ENCODE data around the gene MYCL.

Gene MYCL

GRCh38 chr1:39936724-39937491 is 35.2 kb upstream of the MYCL start:
- Histone ChIP-seq H3K4me3 (ENCODE audit: insufficient read depth, low read depth, low read length, poor library complexity, severe bottlenecking) (no peak overlapping the region), H3K4me1 (ENCODE audit: control insufficient read depth, insufficient read depth, low read length, poor library complexity, severe bottlenecking) (no peaks in the 10 kb centered on the region), H3K36me3 (ENCODE audit: control insufficient read depth, insufficient read depth, low read length) (no peaks in the 10 kb centered on the region), H3K9me3 (ENCODE audit: control insufficient read depth, low read length) (no peaks in the 10 kb centered on the region), H3K27ac (ENCODE audit: insufficient read depth, low read length, poor library complexity, severe bottlenecking) (no peak overlapping the region), H3K27me3 (replicated peaks; ENCODE audit: control insufficient read depth, insufficient read depth, low read length, poor library complexity, severe bottlenecking) (no peaks in the 10 kb centered on the region)
- no peak for DNase-seq

- DNase-seq = no peak
- no peaks in the 10 kb centered on the region for H3K27me3 ChIP-seq (replicated peaks; ENCODE audit: control insufficient read depth, insufficient read depth, low read length, poor library complexity, severe bottlenecking)
- H3K27ac ChIP-seq (ENCODE audit: insufficient read depth, low read length, poor library complexity, severe bottlenecking) = no peak overlapping the region
- H3K4me3 ChIP-seq (ENCODE audit: insufficient read depth, low read depth, low read length, poor library complexity, severe bottlenecking) = no peak overlapping the region
- no peaks in the 10 kb centered on the region for H3K9me3 ChIP-seq (ENCODE audit: control insufficient read depth, low read length)
- no peaks in the 10 kb centered on the region for H3K4me1 ChIP-seq (ENCODE audit: control insufficient read depth, insufficient read depth, low read length, poor library complexity, severe bottlenecking)
- H3K36me3 ChIP-seq (ENCODE audit: control insufficient read depth, insufficient read depth, low read length) = no peaks in the 10 kb centered on the region
Observed at GRCh38 chr1:39933956-39934941, 32.5 kb upstream of the MYCL start.

- H3K4me1 ChIP-seq (ENCODE audit: control insufficient read depth, insufficient read depth, low read length, poor library complexity, severe bottlenecking) = no peaks in the 10 kb centered on the region
- no peak for DNase-seq
- no peak overlapping the region for H3K4me3 ChIP-seq (ENCODE audit: insufficient read depth, low read depth, low read length, poor library complexity, severe bottlenecking)
- no peak overlapping the region for H3K27ac ChIP-seq (ENCODE audit: insufficient read depth, low read length, poor library complexity, severe bottlenecking)
- H3K27me3 ChIP-seq (replicated peaks; ENCODE audit: control insufficient read depth, insufficient read depth, low read length, poor library complexity, severe bottlenecking) = no peaks in the 10 kb centered on the region
- H3K9me3 ChIP-seq (ENCODE audit: control insufficient read depth, low read length) = no peaks in the 10 kb centered on the region
- H3K36me3 ChIP-seq (ENCODE audit: control insufficient read depth, insufficient read depth, low read length) = no peaks in the 10 kb centered on the region
Observed at GRCh38 chr1:39928809-39929587, 27.3 kb upstream of the MYCL start.

GRCh38 chr1:39927538-39927937 is 25.8 kb upstream of the MYCL start:
- H3K9me3 ChIP-seq (ENCODE audit: control insufficient read depth, low read length) = no peaks in the 10 kb centered on the region
- no peak overlapping the region for H3K4me3 ChIP-seq (ENCODE audit: insufficient read depth, low read depth, low read length, poor library complexity, severe bottlenecking)
- H3K36me3 ChIP-seq (ENCODE audit: control insufficient read depth, insufficient read depth, low read length) = no peaks in the 10 kb centered on the region
- H3K4me1 ChIP-seq (ENCODE audit: control insufficient read depth, insufficient read depth, low read length, poor library complexity, severe bottlenecking) = no peaks in the 10 kb centered on the region
- H3K27ac ChIP-seq (ENCODE audit: insufficient read depth, low read length, poor library complexity, severe bottlenecking) = no peak overlapping the region
- no peak for DNase-seq
- no peaks in the 10 kb centered on the region for H3K27me3 ChIP-seq (replicated peaks; ENCODE audit: control insufficient read depth, insufficient read depth, low read length, poor library complexity, severe bottlenecking)

- no peak overlapping the region for H3K4me3 ChIP-seq (ENCODE audit: insufficient read depth, low read depth, low read length, poor library complexity, severe bottlenecking)
- no peaks in the 10 kb centered on the region for H3K4me1 ChIP-seq (ENCODE audit: control insufficient read depth, insufficient read depth, low read length, poor library complexity, severe bottlenecking)
- no peaks in the 10 kb centered on the region for H3K9me3 ChIP-seq (ENCODE audit: control insufficient read depth, low read length)
- no peaks in the 10 kb centered on the region for H3K36me3 ChIP-seq (ENCODE audit: control insufficient read depth, insufficient read depth, low read length)
- H3K27me3 ChIP-seq (replicated peaks; ENCODE audit: control insufficient read depth, insufficient read depth, low read length, poor library complexity, severe bottlenecking) = no peaks in the 10 kb centered on the region
- H3K27ac ChIP-seq (ENCODE audit: insufficient read depth, low read length, poor library complexity, severe bottlenecking) = no peak overlapping the region
- DNase-seq = no peak
Observed at GRCh38 chr1:39926820-39927219, 25.1 kb upstream of the MYCL start.

GRCh38 chr1:39926343-39926793 is 24.7 kb upstream of the MYCL start:
- H3K9me3 ChIP-seq (ENCODE audit: control insufficient read depth, low read length) = no peaks in the 10 kb centered on the region
- H3K27me3 ChIP-seq (replicated peaks; ENCODE audit: control insufficient read depth, insufficient read depth, low read length, poor library complexity, severe bottlenecking) = no peaks in the 10 kb centered on the region
- DNase-seq = no peak
- no peaks in the 10 kb centered on the region for H3K36me3 ChIP-seq (ENCODE audit: control insufficient read depth, insufficient read depth, low read length)
- H3K4me3 ChIP-seq (ENCODE audit: insufficient read depth, low read depth, low read length, poor library complexity, severe bottlenecking) = no peak overlapping the region
- H3K27ac ChIP-seq (ENCODE audit: insufficient read depth, low read length, poor library complexity, severe bottlenecking) = no peak overlapping the region
- H3K4me1 ChIP-seq (ENCODE audit: control insufficient read depth, insufficient read depth, low read length, poor library complexity, severe bottlenecking) = no peaks in the 10 kb centered on the region

- no peak for DNase-seq
- Histone ChIP-seq H3K36me3 (ENCODE audit: control insufficient read depth, insufficient read depth, low read length) (no peaks in the 10 kb centered on the region), H3K27me3 (replicated peaks; ENCODE audit: control insufficient read depth, insufficient read depth, low read length, poor library complexity, severe bottlenecking) (no peaks in the 10 kb centered on the region), H3K4me1 (ENCODE audit: control insufficient read depth, insufficient read depth, low read length, poor library complexity, severe bottlenecking) (no peaks in the 10 kb centered on the region), H3K27ac (ENCODE audit: insufficient read depth, low read length, poor library complexity, severe bottlenecking) (no peak overlapping the region), H3K9me3 (ENCODE audit: control insufficient read depth, low read length) (no peaks in the 10 kb centered on the region), H3K4me3 (ENCODE audit: insufficient read depth, low read depth, low read length, poor library complexity, severe bottlenecking) (no peak overlapping the region)
Observed at GRCh38 chr1:39925721-39926342, 24.1 kb upstream of the MYCL start.

- Histone ChIP-seq H3K9me3 (ENCODE audit: control insufficient read depth, low read length) (no peaks in the 10 kb centered on the region), H3K4me1 (ENCODE audit: control insufficient read depth, insufficient read depth, low read length, poor library complexity, severe bottlenecking) (no peaks in the 10 kb centered on the region), H3K36me3 (ENCODE audit: control insufficient read depth, insufficient read depth, low read length) (no peaks in the 10 kb centered on the region), H3K27me3 (replicated peaks; ENCODE audit: control insufficient read depth, insufficient read depth, low read length, poor library complexity, severe bottlenecking) (no peaks in the 10 kb centered on the region), H3K27ac (ENCODE audit: insufficient read depth, low read length, poor library complexity, severe bottlenecking) (no peak overlapping the region), H3K4me3 (ENCODE audit: insufficient read depth, low read depth, low read length, poor library complexity, severe bottlenecking) (no peak overlapping the region)
- no peak for DNase-seq
Observed at GRCh38 chr1:39922251-39922688, 20.6 kb upstream of the MYCL start.

- no peaks in the 10 kb centered on the region for H3K4me1 ChIP-seq (ENCODE audit: control insufficient read depth, insufficient read depth, low read length, poor library complexity, severe bottlenecking)
- H3K36me3 ChIP-seq (ENCODE audit: control insufficient read depth, insufficient read depth, low read length) = no peaks in the 10 kb centered on the region
- no peak overlapping the region for H3K4me3 ChIP-seq (ENCODE audit: insufficient read depth, low read depth, low read length, poor library complexity, severe bottlenecking)
- no peaks in the 10 kb centered on the region for H3K27me3 ChIP-seq (replicated peaks; ENCODE audit: control insufficient read depth, insufficient read depth, low read length, poor library complexity, severe bottlenecking)
- no peaks in the 10 kb centered on the region for H3K9me3 ChIP-seq (ENCODE audit: control insufficient read depth, low read length)
- H3K27ac ChIP-seq (ENCODE audit: insufficient read depth, low read length, poor library complexity, severe bottlenecking) = no peak overlapping the region
- DNase-seq = peak in 2 of 3 donors; percentile 8 to 9
Observed at GRCh38 chr1:39919545-39919944, 17.8 kb upstream of the MYCL start.

Data from effector memory CD4-positive, alpha-beta T cell (primary cell).